IMR-90 (cell line): Measurements from ENCODE around the gene KMT2B. TPM values are rescaled to one million over a fixed set of nuclear protein-coding genes. Genes with fewer than 3 reads are reported as not detected.

ENCODE experiments used
- ATAC-seq: fragments of 200-7000 bp; cut with Tn5 transposase; 2 replicates; pipeline ENCODE4 v1.9.1; 2020; ENCODE audit warnings: low read depth, mild to moderate bottlenecking, moderate library complexity
- BruUV-seq: library from RNA; stranded (reverse); fragments of 400-500 nt; replicated peaks from 2 replicates; lab custom pipeline; 2021; lab: Mats Ljungman, UMichigan
- CTCF ChIA-PET: fragments of 300-600 bp; formaldehyde crosslinking; extraction: SDS; loops from one replicate; lab custom pipeline; 2021; ENCODE audit warnings: antibody characterized with exemption; lab: Yijun Ruan, JAX
- POLR2A ChIA-PET: fragments of 300-600 bp; sonication (Branson Sonifier 250); formaldehyde crosslinking; loops from one replicate; lab custom pipeline; 2022; ENCODE audit warnings: antibody characterized with exemption; ENCODE audit not compliant: unreplicated experiment; lab: Charles Lee
- DNase-seq: peaks from one replicate; pipeline ENCODE4 v3.0.0; 2013
- H2AFZ ChIP-seq: replicated peaks from 2 replicates; pipeline ENCODE3; 2013; ENCODE audit warnings: low read length, mild to moderate bottlenecking; ENCODE audit not compliant: poor library complexity
- H2AK5ac ChIP-seq: 2 replicates; pipeline ENCODE4 v1.6.1; 2013; ENCODE audit warnings: low read depth, low read length, inconsistent platforms
- H2AK9ac ChIP-seq: replicated peaks from 2 replicates; pipeline ENCODE3; 2013; ENCODE audit warnings: mild to moderate bottlenecking, low read depth, low read length, moderate library complexity; ENCODE audit not compliant: poor library complexity
- H2BK120ac ChIP-seq: 2 replicates; pipeline ENCODE4 v1.6.1; 2013; ENCODE audit warnings: low read depth, low read length, inconsistent platforms
- H2BK15ac ChIP-seq: 3 replicates; pipeline ENCODE4 v1.6.1; 2013; ENCODE audit warnings: low read depth, low read length, inconsistent platforms
- H2BK20ac ChIP-seq: 2 replicates; pipeline ENCODE4 v1.6.1; 2013; ENCODE audit warnings: low read depth, mild to moderate bottlenecking, inconsistent platforms, low read length, moderate library complexity
- H2BK5ac ChIP-seq: 2 replicates; pipeline ENCODE4 v1.6.1; 2013; ENCODE audit warnings: mild to moderate bottlenecking, low read depth, low read length, inconsistent platforms; ENCODE audit not compliant: poor library complexity, severe bottlenecking
- H3K14ac ChIP-seq: replicated peaks from 2 replicates; pipeline ENCODE4 v1.6.1; 2013; ENCODE audit warnings: low read depth, low read length, inconsistent platforms
- H3K18ac ChIP-seq: 2 replicates; pipeline ENCODE4 v1.6.1; 2013; ENCODE audit warnings: low read depth, low read length, control low read depth
- H3K23ac ChIP-seq: 2 replicates; pipeline ENCODE4 v1.6.1; 2013; ENCODE audit warnings: low read depth, low read length, inconsistent platforms
- H3K27ac ChIP-seq: 2 replicates; pipeline ENCODE4 v1.5.1; 2013; ENCODE audit warnings: mild to moderate bottlenecking, control low read depth, low read length; ENCODE audit not compliant: insufficient read depth
- H3K27me3 ChIP-seq: 2 replicates; pipeline ENCODE4 v1.6.1; 2013; ENCODE audit warnings: low read length; ENCODE audit not compliant: control insufficient read depth, insufficient read depth
- H3K36me3 ChIP-seq: 2 replicates; pipeline ENCODE4 v1.6.1; 2013; ENCODE audit warnings: low read length, mixed read lengths; ENCODE audit not compliant: control insufficient read depth, insufficient read depth
- H3K4ac ChIP-seq: 2 replicates; pipeline ENCODE4 v1.6.1; 2013; ENCODE audit warnings: low read depth, low read length, inconsistent platforms
- H3K4me1 ChIP-seq: 2 replicates; pipeline ENCODE4 v1.6.1; 2013; ENCODE audit warnings: low read length, mixed read lengths; ENCODE audit not compliant: control insufficient read depth, insufficient read depth
- H3K4me2 ChIP-seq: 2 replicates; pipeline ENCODE4 v1.6.1; 2013; ENCODE audit warnings: low read depth, mild to moderate bottlenecking, control low read depth, low read length, moderate library complexity
- H3K4me3 ChIP-seq: 2 replicates; pipeline ENCODE4 v1.5.1; 2013; ENCODE audit warnings: low read depth, mild to moderate bottlenecking, control low read depth, low read length, moderate library complexity; ENCODE audit not compliant: insufficient read depth
- H3K56ac ChIP-seq: 2 replicates; pipeline ENCODE4 v1.6.1; 2013; ENCODE audit warnings: low read length, inconsistent platforms; ENCODE audit not compliant: insufficient read depth; ENCODE audit errors: extremely low read depth
- H3K79me1 ChIP-seq, 2 experiments: 2 replicates each; pipeline ENCODE4 v1.6.1; 2013; ENCODE audit warnings: low read length in 2 of 2, inconsistent platforms in 1 of 2, low read depth in 1 of 2
- H3K9ac ChIP-seq: 2 replicates; pipeline ENCODE4 v1.6.1; 2013; ENCODE audit warnings: low read depth, low read length, control low read depth
- H3K9me1 ChIP-seq: 2 replicates; pipeline ENCODE4 v1.6.1; 2013; ENCODE audit warnings: low read length, inconsistent platforms; ENCODE audit not compliant: insufficient read depth
- H3K9me3 ChIP-seq: 2 replicates; pipeline ENCODE4 v1.6.1; 2013; ENCODE audit warnings: low read length; ENCODE audit not compliant: control insufficient read depth, insufficient read depth
- H4K20me1 ChIP-seq: 2 replicates; pipeline ENCODE4 v1.6.1; 2013; ENCODE audit warnings: low read length, inconsistent platforms; ENCODE audit not compliant: insufficient read depth
- H4K5ac ChIP-seq: 2 replicates; pipeline ENCODE4 v1.6.1; 2013; ENCODE audit warnings: mild to moderate bottlenecking, low read depth, low read length, control low read depth
- H4K8ac ChIP-seq, 2 experiments: 2 replicates each; pipeline ENCODE4 v1.6.1; 2013; ENCODE audit warnings: low read depth in 2 of 2, low read length in 2 of 2, control low read depth in 1 of 2, inconsistent platforms in 1 of 2
- H4K91ac ChIP-seq: 2 replicates; pipeline ENCODE4 v1.6.1; 2013; ENCODE audit warnings: low read depth, low read length, inconsistent platforms; ENCODE audit not compliant: insufficient read depth
- MAZ ChIP-seq: IDR thresholded peaks from 2 replicates; pipeline ENCODE4 v1.6.1; 2012; ENCODE audit warnings: low read depth, mild to moderate bottlenecking, low read length, improper control_type of control experiment, moderate library complexity, borderline replicate concordance
- MXI1 ChIP-seq: IDR thresholded peaks from 2 replicates; pipeline ENCODE4 v1.6.1; 2012; ENCODE audit warnings: low read depth, mild to moderate bottlenecking, low read length, moderate library complexity, borderline replicate concordance
- RCOR1 ChIP-seq: IDR thresholded peaks from 2 replicates; pipeline ENCODE4 v1.6.1; 2012; ENCODE audit warnings: mild to moderate bottlenecking, low read length, improper control_type of control experiment; ENCODE audit not compliant: insufficient replicate concordance
- WGBS, 2 experiments: methylation state at CpG; one replicate each; pipeline versions ENCODE4 v1.1.5 to v1.1.7; 2013; ENCODE audit warnings: missing lambda C conversion rate in 2 of 2; ENCODE audit not compliant: insufficient read length in 1 of 2; ENCODE audit errors: extremely low coverage in 2 of 2; 5-methylcytosine and 5-hydroxymethylcytosine counted together
- dilution Hi-C: fragments of 300-500 bp; cut with HindIII; formaldehyde crosslinking; loops from one replicate; pipeline ENCODE4 v1.14.3; 2018; ENCODE audit warnings: low sequenced_read_pairs; ENCODE audit not compliant: unreplicated experiment
- in situ Hi-C: fragments of 300-500 bp; cut with MboI; formaldehyde crosslinking; loops from 3 replicates; pipeline ENCODE4 v1.14.3; 2019; ENCODE audit warnings: low sequenced_read_pairs, inconsistent platforms, mixed read lengths
- intact Hi-C: fragments of 100-400 bp; cut with micrococcal nuclease; formaldehyde crosslinking; loops from 2 replicates; pipeline ENCODE4 v1.10.0; 2022
- polyA plus RNA-seq, 3 experiments: library from polyadenylated mRNA; depleted of rRNA; stranded (reverse); fragments of >200 nt; gene quantifications; 2 replicates each; pipeline ENCODE4 v1.2.3, GENCODE V29; 2012; ENCODE audit warnings: low replicate concordance in 1 of 3
- total RNA-seq: library from RNA; depleted of rRNA; stranded (reverse); fragments of >200 nt; gene quantifications from 2 replicates; pipeline ENCODE4 v1.2.3, GENCODE V29; 2012

KMT2B gene
- total and polyA plus RNA-seq, 2 of the 4 experiments (the other 2 are of a cell fraction) = 3.0 to 30.7 TPM

DNA sequence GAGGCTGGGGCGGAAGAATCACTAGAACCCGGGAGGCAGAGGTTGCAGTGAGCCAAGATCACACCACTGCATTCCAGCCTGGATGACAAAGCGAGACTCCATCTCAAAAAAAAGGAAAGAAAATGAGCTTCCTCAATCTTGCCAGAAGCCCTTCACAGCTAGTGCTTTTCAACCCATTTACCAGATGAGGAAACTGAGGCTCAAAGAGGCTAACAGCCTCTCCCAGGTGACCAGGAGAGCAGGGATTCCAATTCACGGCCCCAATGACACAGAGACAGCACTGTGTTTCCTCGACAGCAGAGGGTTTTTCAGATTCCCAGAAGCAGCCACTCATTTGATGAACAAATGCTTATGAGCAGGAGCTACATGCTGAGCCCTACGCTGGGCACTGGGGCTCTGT is 48.2 kb upstream of the KMT2B start:
- dilution Hi-C loops (no loop called here), intact Hi-C loops (no loop called here), in situ Hi-C loops (no loop called here)
- H3K27ac ChIP-seq = no peak overlapping the region
- no peak for DNase-seq
- ATAC-seq = no peak
- peaks cover 6% of the 10 kb centered on the region; the same call in 1 of the 2 replicates for H3K36me3 ChIP-seq
- H3K14ac ChIP-seq = no peak overlapping the region
- no peak overlapping the region for H3K56ac ChIP-seq
- no peaks in the 10 kb centered on the region for H3K79me1 ChIP-seq
- H3K4ac ChIP-seq = no peak overlapping the region
- no peak overlapping the region for H3K4me2 ChIP-seq
- ChIA-PET POLR2A (no interaction called here), CTCF (interaction anchor here (0.6 kb wide), 1 partner anchor 1545 kb away, joined by 3 read pairs; no protein-coding TSS in a partner anchor)
- H4K91ac ChIP-seq = no peak overlapping the region
- H3K18ac ChIP-seq = no peak overlapping the region
- H3K27me3 ChIP-seq = peaks cover 5% of the 10 kb centered on the region; the same call in 1 of the 2 replicates
- no peak overlapping the region for H3K23ac ChIP-seq
- BruUV-seq = no TSS peak
- WGBS, 2 experiments = 60% methylated on average over 2 of the region's 6 CpGs; no CpG with 5 or more reads in 1 of the 2 experiments
- no peak overlapping the region for H2AK5ac ChIP-seq
- no peaks in the 10 kb centered on the region for H3K4me1 ChIP-seq
- no peak overlapping the region for H2BK15ac ChIP-seq
- H2BK120ac ChIP-seq = no peak overlapping the region
- H2BK20ac ChIP-seq = no peak overlapping the region
- no peaks in the 10 kb centered on the region for H3K9me3 ChIP-seq
- H4K8ac ChIP-seq = no peak overlapping the region
- H2BK5ac ChIP-seq = no peak overlapping the region
- no peak overlapping the region for H2AFZ ChIP-seq
- no peak overlapping the region for H4K5ac ChIP-seq
- H2AK9ac ChIP-seq = no peak overlapping the region
- no peak overlapping the region for H3K4me3 ChIP-seq
- TF ChIP-seq RCOR1 (no peak), MXI1 (no peak), MAZ (no peak)
- H3K9me1 ChIP-seq = no peaks in the 10 kb centered on the region
- H3K9ac ChIP-seq = no peak overlapping the region
- H4K20me1 ChIP-seq = 0 out of 2 replicates have a peak, but pooled peaks cover 3% of the 10 kb centered on the region
